GM12878 (cell line): ENCODE data around the gene PRR15L. TPM values are rescaled to one million over a fixed set of nuclear protein-coding genes. Genes with fewer than 3 reads are reported as not detected.

Experiments
- ATAC-seq: fragments of 200-7000 bp; cut with Tn5 transposase; 3 replicates; pipeline ENCODE4 v1.9.1; 2020; ENCODE audit warnings: mild to moderate bottlenecking, moderate library complexity
- BruUV-seq: library from RNA; stranded (reverse); fragments of 400-500 nt; replicated peaks from 2 replicates; lab custom pipeline; 2021; lab: Mats Ljungman, UMichigan
- CTCF ChIA-PET: fragments of 300-600 bp; sonication (Branson Sonifier 250); formaldehyde crosslinking; extraction: SDS; loops from one replicate; lab custom pipeline; 2021; ENCODE audit warnings: inconsistent platforms; lab: Yijun Ruan, JAX
- POLR2A ChIA-PET: fragments of 350-600 bp; formaldehyde crosslinking; extraction: SDS; loops from one replicate; lab custom pipeline; 2021; ENCODE audit warnings: inconsistent platforms; lab: Charles Lee
- RAD21 ChIA-PET: fragments of 300-600 bp; sonication (Branson Sonifier 250); formaldehyde crosslinking; loops from one replicate; lab custom pipeline; 2023; ENCODE audit warnings: antibody characterized with exemption; ENCODE audit not compliant: unreplicated experiment; lab: Charles Lee
- SMC1A ChIA-PET: fragments of 300-600 bp; sonication (Branson Sonifier 250); formaldehyde crosslinking; loops from one replicate; lab custom pipeline; 2023; ENCODE audit not compliant: unreplicated experiment, uncharacterized antibody; lab: Charles Lee
- DNase-seq: peaks from one replicate; pipeline ENCODE4 v3.0.0-alpha.2; 2011; ENCODE audit warnings: low read depth, low spot score
- FAIRE-seq: peaks from 3 replicates; lab custom pipeline; 2011; peaks lifted over from hg19 to GRCh38; lab: Jason Lieb, UNC
- H2AFZ ChIP-seq: 2 replicates; pipeline ENCODE4 v1.6.0; 2011; ENCODE audit warnings: low read depth, low read length, control low read depth; ENCODE audit not compliant: control insufficient read depth
- H3K27ac ChIP-seq: 2 replicates; pipeline ENCODE4 v1.5.1; 2011; ENCODE audit warnings: control low read depth; ENCODE audit not compliant: control insufficient read depth, insufficient read depth
- H3K27me3 ChIP-seq, 2 experiments: replicated peaks in 1 of 2; 2 replicates each; pipeline versions ENCODE4 v1.6.0 to v1.6.1; 2011; ENCODE audit warnings: low read length in 1 of 2; ENCODE audit not compliant: control insufficient read depth in 2 of 2, insufficient read depth in 2 of 2
- H3K36me3 ChIP-seq, 2 experiments: 2 replicates each; pipeline ENCODE4 v1.5.1; 2011; ENCODE audit warnings: low read length in 1 of 2; ENCODE audit not compliant: control insufficient read depth in 2 of 2, insufficient read depth in 2 of 2
- H3K4me1 ChIP-seq: 2 replicates; pipeline ENCODE4 v1.6.1; 2011; ENCODE audit warnings: mild to moderate bottlenecking, low read length, moderate library complexity, mixed read lengths; ENCODE audit not compliant: control insufficient read depth, insufficient read depth
- H3K4me2 ChIP-seq: 2 replicates; pipeline ENCODE4 v1.6.0; 2011; ENCODE audit warnings: control low read depth; ENCODE audit not compliant: control insufficient read depth, insufficient read depth
- H3K4me3 ChIP-seq: fragments of 200-600 bp; sonication (generic); 2 replicates; pipeline ENCODE4 v1.5.1; 2016
- H3K79me2 ChIP-seq: 2 replicates; pipeline ENCODE4 v1.6.0; 2011; ENCODE audit warnings: low read length; ENCODE audit not compliant: control insufficient read depth, insufficient read depth
- H3K9ac ChIP-seq: 2 replicates; pipeline ENCODE4 v1.8.0; 2011; ENCODE audit warnings: low read length, control low read depth, mixed read lengths; ENCODE audit not compliant: control insufficient read depth, insufficient read depth
- H3K9me3 ChIP-seq: replicated peaks from 3 replicates; pipeline ENCODE4 v1.5.1; 2011; ENCODE audit warnings: mild to moderate bottlenecking, low read length; ENCODE audit not compliant: control insufficient read depth, insufficient read depth
- H4K20me1 ChIP-seq: 2 replicates; pipeline ENCODE4 v1.6.0; 2011; ENCODE audit not compliant: control insufficient read depth, insufficient read depth
- CHD1 ChIP-seq: IDR thresholded peaks from 2 replicates; pipeline ENCODE4 v1.6.1; 2012; ENCODE audit warnings: low read depth, low read length, improper control_type of control experiment
- FOXM1 ChIP-seq: IDR thresholded peaks from 2 replicates; pipeline ENCODE4 v1.6.1; 2012; ENCODE audit warnings: low read depth, mild to moderate bottlenecking, inconsistent platforms, low read length, moderate library complexity
- MEF2A ChIP-seq: IDR thresholded peaks from 2 replicates; pipeline ENCODE4 v1.6.1; 2011; ENCODE audit warnings: low read depth, mild to moderate bottlenecking, low read length, moderate library complexity; ENCODE audit not compliant: insufficient read depth
- TCF7 ChIP-seq: IDR thresholded peaks from 2 replicates; pipeline ENCODE4 v1.6.1; 2014; ENCODE audit warnings: antibody characterized with exemption, borderline replicate concordance
- whole genome bisulfite sequencing: methylation state at CpG from one replicate; pipeline ENCODE4 v1.1.6; 2016; ENCODE audit warnings: low lambda C conversion rate; ENCODE audit not compliant: insufficient replicate concordance, insufficient coverage; ENCODE audit errors: missing lambda C conversion rate; 5-methylcytosine and 5-hydroxymethylcytosine counted together
- in situ Hi-C: fragments of 300-500 bp; cut with MboI; formaldehyde crosslinking; loops from 9 replicates; pipeline ENCODE4 v1.14.3; 2018; ENCODE audit warnings: mixed read lengths
- intact Hi-C: fragments of 100-400 bp; cut with micrococcal nuclease; formaldehyde crosslinking; loops from one replicate; pipeline ENCODE4 v1.14.2; 2022; ENCODE audit not compliant: unreplicated experiment
- polyA plus RNA-seq, 11 experiments: library from polyadenylated mRNA; depleted of rRNA in 4 of 11; unstranded in 6 of 11; stranded (reverse) in 5 of 11; fragments of >200 nt; fragmentation: Nextera tagmentation in 4 of 11; fragmentation: Illumina TruSeq in 1 of 11; extraction: Ambion mirVana in 4 of 11; extraction: Trizol in 1 of 11; gene quantifications; 1 replicate in 1 of 11; 2 replicates in 10 of 11; pipeline versions ENCODE4 v1.2.1 to v1.2.3, GENCODE V29; 2011 to 2016; ENCODE audit warnings: inconsistent platforms in 2 of 11, missing spikeins in 2 of 11, low read depth in 1 of 11
- total RNA-seq, 4 experiments: library from RNA; depleted of rRNA in 3 of 4; stranded (reverse); fragments of >200 nt in 3 of 4; fragmentation: Illumina TruSeq in 1 of 4; extraction: Trizol in 1 of 4; gene quantifications; 2 replicates each; pipeline versions ENCODE4 v1.2.1 to v1.2.3, GENCODE V29; 2013 to 2021
- TF ChIP-seq, protein P1 (sequence below): IDR thresholded peaks from 2 replicates; pipeline ENCODE4 v1.6.1; 2011; ENCODE audit warnings: low read depth, mild to moderate bottlenecking, low read length, moderate library complexity, borderline replicate concordance; ENCODE audit errors: extremely low read depth
- TF ChIP-seq, protein P2 (sequence below): fragments of 450-650 bp; IDR thresholded peaks from 2 replicates; pipeline ENCODE4 v1.6.1; 2016; ENCODE audit warnings: mild to moderate bottlenecking

The PRR15L gene
- total and polyA plus RNA-seq, 10 of the 15 experiments (the other 5 are each of a cell fraction or from before 2014, with no cell fraction given), result 0.11 to 0.18 TPM; not detected in 8

DNA sequence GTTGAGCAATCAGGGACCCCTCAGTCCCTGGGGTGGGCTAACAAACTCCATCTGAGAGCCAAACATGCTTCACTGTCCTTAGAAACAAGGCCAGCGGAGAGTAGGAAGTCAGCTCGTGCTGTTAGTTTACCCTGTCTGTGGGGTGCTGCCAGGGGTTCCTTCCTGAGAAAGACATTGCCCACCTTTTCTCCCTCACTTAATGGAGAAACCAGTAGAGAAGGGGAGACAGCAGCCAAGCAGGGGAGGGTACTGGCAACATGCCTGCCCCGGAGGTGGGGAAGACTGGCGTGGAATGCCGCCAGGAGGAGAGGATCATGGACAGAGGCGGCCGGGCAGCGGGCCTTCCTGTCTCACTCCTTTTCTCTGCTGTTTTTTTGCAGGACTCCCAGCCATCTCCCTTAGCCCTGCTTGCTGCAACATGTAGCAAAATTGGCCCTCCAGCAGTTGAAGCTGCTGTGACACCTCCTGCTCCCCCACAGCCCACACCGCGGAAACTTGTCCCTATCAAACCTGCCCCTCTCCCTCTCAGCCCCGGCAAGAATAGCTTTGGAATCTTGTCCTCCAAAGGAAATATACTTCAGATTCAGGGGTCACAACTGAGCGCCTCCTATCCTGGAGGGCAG lies 41.8 kb downstream of the PRR15L start (continued):
- TF ChIP-seq MEF2A (no peak), TCF7 (no peak), CHD1 (no peak)
- TF ChIP-seq, protein P1, sequence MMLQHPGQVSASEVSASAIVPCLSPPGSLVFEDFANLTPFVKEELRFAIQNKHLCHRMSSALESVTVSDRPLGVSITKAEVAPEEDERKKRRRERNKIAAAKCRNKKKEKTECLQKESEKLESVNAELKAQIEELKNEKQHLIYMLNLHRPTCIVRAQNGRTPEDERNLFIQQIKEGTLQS, result no peak
- TF ChIP-seq, protein P2, sequence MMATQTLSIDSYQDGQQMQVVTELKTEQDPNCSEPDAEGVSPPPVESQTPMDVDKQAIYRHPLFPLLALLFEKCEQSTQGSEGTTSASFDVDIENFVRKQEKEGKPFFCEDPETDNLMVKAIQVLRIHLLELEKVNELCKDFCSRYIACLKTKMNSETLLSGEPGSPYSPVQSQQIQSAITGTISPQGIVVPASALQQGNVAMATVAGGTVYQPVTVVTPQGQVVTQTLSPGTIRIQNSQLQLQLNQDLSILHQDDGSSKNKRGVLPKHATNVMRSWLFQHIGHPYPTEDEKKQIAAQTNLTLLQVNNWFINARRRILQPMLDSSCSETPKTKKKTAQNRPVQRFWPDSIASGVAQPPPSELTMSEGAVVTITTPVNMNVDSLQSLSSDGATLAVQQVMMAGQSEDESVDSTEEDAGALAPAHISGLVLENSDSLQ, result no peak

DNA sequence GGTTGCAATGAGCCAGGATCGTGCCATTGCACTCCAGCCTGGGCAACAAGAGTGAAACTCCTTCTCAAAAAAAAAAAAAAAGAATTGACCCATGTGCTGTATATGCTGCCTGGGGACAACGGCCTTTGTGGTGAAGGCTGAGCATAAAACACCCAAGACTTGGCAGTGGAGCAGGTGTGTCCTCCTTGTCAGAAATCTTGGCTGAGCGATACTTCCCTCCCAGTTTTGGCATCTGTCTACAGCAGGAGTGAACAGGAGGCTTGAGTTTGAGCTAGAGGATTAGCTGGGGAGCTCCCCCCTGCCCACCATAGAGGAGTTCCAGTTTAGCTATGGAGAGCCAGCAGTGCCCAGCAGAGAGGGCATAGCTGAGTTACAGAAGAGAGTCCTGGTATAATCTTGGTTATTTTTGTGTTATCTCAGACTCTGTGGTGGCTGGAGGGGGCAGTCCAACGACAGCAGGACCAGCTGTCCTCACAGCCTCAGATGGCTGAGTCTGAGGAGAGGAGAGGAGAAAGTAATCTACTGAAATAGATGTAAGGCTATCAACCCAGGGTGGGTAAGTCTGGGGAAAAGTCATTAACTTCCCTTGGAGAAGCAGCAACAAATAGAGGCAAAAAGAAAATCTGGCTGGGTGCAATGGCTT lies 43.3 kb downstream of the PRR15L start:
- Histone ChIP-seq H3K27ac (no peak overlapping the region), H4K20me1 (no peaks in the 10 kb centered on the region; the same call in 1 of the 2 replicates), H3K36me3 (peaks cover 3 to 6% of the 10 kb centered on the region in 2 experiments; a peak in 3 of 4 replicates), H3K27me3 (no peaks in the 10 kb centered on the region), H3K9me3 (no peaks in the 10 kb centered on the region), H2AFZ (no peak overlapping the region), H3K4me3 (no peak overlapping the region), H3K4me2 (no peak overlapping the region), H3K79me2 (no peaks in the 10 kb centered on the region), H3K9ac (no peak overlapping the region), H3K4me1 (no peaks in the 10 kb centered on the region)
- in situ Hi-C loops, result no loop called here
- 66% methylated on average over 4 of the region's 4 CpGs for WGBS
- CTCF ChIA-PET, result interaction anchor here (1.4 to 1.5 kb wide), 2 partner anchors 32 to 35 kb away, joined by 3 to 5 read pairs; no protein-coding TSS in a partner anchor
- DNase-seq, result no peak
- RAD21 ChIA-PET, result no interaction called here
- POLR2A ChIA-PET, result no interaction called here
- FAIRE-seq, result no peak
- BruUV-seq, result no TSS peak
- intact Hi-C loops, result no loop called here
- no peak for ATAC-seq
- no peak for TF ChIP-seq FOXM1
- SMC1A ChIA-PET, result no interaction called here
